SH-SY5Y (cell line): ENCODE measurements around the gene RUBCNL.
A peak's percentile ranks its signal among the peaks of the same experiment; 100 is the strongest.

ENCODE experiments used
- GATA2 ChIP-seq: IDR thresholded peaks from 2 replicates; pipeline ENCODE4 v1.6.1; 2011; ENCODE audit warnings: mild to moderate bottlenecking, low read depth, low read length
- GATA3 ChIP-seq: IDR thresholded peaks from 2 replicates; pipeline ENCODE4 v1.6.1; 2011; ENCODE audit warnings: low read depth, mild to moderate bottlenecking, low read length, moderate library complexity

RUBCNL gene

GRCh38 chr13:46334035-46334822 lies 52.8 kb downstream of the RUBCNL start:
- TF ChIP-seq GATA3, result no peak
- no peak for TF ChIP-seq GATA2

- TF ChIP-seq GATA3, result no peak
- no peak for TF ChIP-seq GATA2
These were observed 54.3 kb downstream of the RUBCNL start for GRCh38 chr13:46332772-46333171.

GRCh38 chr13:46329624-46330023 lies 57.4 kb downstream of the RUBCNL start:
- no peak for TF ChIP-seq GATA2
- TF ChIP-seq GATA3, result no peak

- TF ChIP-seq GATA3 (peak; percentile 59), GATA2 (peak; percentile 66)
These were observed 59.8 kb downstream of the RUBCNL start for GRCh38 chr13:46327246-46327645.

- no peak for TF ChIP-seq GATA2
- no peak for TF ChIP-seq GATA3
These were observed 62.1 kb downstream of the RUBCNL start for GRCh38 chr13:46324976-46325375.

- TF ChIP-seq GATA2 (no peak), GATA3 (no peak)
These were observed 65.4 kb downstream of the RUBCNL start for GRCh38 chr13:46321494-46322225.

GRCh38 chr13:46320821-46321220 lies 66.2 kb downstream of the RUBCNL start:
- TF ChIP-seq GATA2, result no peak
- TF ChIP-seq GATA3, result no peak

- TF ChIP-seq GATA3 (no peak), GATA2 (no peak)
These were observed 66.6 kb downstream of the RUBCNL start for GRCh38 chr13:46320406-46320805.

- TF ChIP-seq GATA3 (no peak), GATA2 (no peak)
These were observed 68.1 kb downstream of the RUBCNL start for GRCh38 chr13:46318986-46319385.

- no peak for TF ChIP-seq GATA3
These were observed 69.9 kb downstream of the RUBCNL start for GRCh38 chr13:46317120-46317519.

- TF ChIP-seq GATA3 (no peak), GATA2 (no peak)
These were observed 71.5 kb downstream of the RUBCNL start for GRCh38 chr13:46315491-46316075.

- TF ChIP-seq GATA3 (no peak), GATA2 (no peak)
These were observed 72.0 kb downstream of the RUBCNL start for GRCh38 chr13:46315036-46315435.

- TF ChIP-seq GATA3 (no peak), GATA2 (no peak)
These were observed 72.5 kb downstream of the RUBCNL start for GRCh38 chr13:46314587-46314986.

GRCh38 chr13:46313432-46314257 lies 73.4 kb downstream of the RUBCNL start:
- TF ChIP-seq GATA2 (no peak), GATA3 (no peak)
